Right ventricle myocardium inferior (tissue), 1 donor: ENCODE measurements around the gene AKT1S1. TPM values are rescaled to one million over a fixed set of nuclear protein-coding genes. Genes with fewer than 3 reads are reported as not detected.

Experiments used
- ATAC-seq: fragments of 200-7000 bp; cut with Tn5 transposase; one replicate; pipeline ENCODE4 v1.9.1; 2020; ENCODE audit warnings: mild to moderate bottlenecking, moderate library complexity
- DNase-seq: peaks from one replicate; pipeline ENCODE4 v3.0.0; 2021; ENCODE audit errors: missing footprints
- intact Hi-C: fragments of 100-400 bp; cut with DNase I; formaldehyde crosslinking; loops from one replicate; pipeline ENCODE4 v1.11.0; 2022
- total RNA-seq: library from RNA; stranded (reverse); fragmentation: NEBNext Ultra II Directional; extraction: Animal tissue kit (Norgen Biotek cat#: 25700); gene quantifications from one replicate; pipeline ENCODE4 v1.2.1, GENCODE V29; 2021
- donor health status: DM: no; HTN: yes; CAD: no; lungs with severe emphysema.

Gene AKT1S1
- total RNA-seq, 1 donor from 2014 or later, result 37.2 TPM

DNA sequence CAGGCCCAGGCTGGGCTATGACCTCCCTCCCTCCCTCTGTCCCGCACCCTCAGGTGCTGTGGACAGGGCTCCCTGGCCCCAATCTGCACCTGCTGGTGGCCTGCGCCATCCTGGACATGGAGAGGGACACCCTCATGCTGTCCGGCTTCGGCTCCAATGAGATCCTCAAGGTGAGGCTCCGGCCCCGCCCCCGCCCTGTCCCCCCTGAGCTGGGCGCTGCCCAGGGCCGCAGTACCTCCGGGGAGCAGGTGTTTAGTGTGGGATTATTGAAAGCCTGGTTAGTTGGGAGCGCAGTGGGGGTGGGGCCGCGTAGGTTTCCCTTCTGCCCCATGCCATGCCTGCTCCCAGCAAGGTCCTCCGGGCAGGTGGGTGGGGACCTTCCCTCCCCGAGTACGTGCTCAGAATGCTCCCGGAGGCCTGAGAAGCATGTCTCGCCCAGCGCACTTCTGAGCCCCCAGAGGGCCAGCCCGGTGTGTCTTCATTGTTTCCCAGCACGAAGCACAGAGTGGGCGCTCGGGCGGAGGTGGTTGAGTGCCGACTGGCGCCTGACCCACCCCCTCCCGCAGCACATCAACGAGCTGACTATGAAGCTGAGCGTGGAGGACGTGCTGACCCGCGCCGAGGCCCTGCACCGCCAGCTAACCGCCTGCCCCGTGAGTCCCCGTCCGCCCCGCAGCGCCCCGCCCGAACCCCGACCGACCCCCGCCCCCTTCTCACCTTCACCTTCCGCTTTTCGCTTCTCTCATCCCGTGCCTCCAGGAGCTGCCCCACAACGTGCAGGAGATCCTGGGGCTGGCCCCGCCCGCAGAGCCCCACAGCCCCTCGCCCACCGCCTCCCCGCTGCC, 10.7 kb upstream of the AKT1S1 start:
- intact Hi-C loops, result no loop called here
- ATAC-seq (no peak), DNase-seq (no peak)

GRCh38 chr19:49887037-49887664, 10.0 kb upstream of the AKT1S1 start:
- intact Hi-C loops, result no loop called here
- ATAC-seq, result no peak
- no peak for DNase-seq

GRCh38 chr19:49884760-49885159, 7.6 kb upstream of the AKT1S1 start:
- DNase-seq (no peak), ATAC-seq (no peak)
- intact Hi-C loops, result no loop called here

GRCh38 chr19:49884109-49884508, 7.0 kb upstream of the AKT1S1 start:
- intact Hi-C loops, result no loop called here
- no peak for DNase-seq

DNA sequence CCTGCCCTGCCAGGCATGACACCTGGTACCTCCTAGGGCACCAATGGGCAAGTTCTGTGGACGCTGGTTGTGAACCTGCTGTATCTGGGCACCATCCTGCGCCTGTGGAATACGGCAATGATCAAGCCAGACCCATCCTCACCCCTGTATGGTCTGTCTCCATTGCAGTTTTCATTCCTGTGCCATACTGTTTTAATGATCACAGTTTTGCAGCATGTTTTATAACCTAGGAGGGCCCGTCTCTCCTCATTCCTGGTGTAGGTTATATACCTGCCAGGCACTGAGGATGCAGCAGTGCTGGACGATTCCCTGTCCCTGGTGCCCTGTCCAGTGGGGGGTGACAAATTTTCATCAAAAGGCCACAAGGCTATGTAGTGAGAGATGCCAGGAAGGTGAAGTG, 5.9 kb upstream of the AKT1S1 start:
- DNase-seq, result no peak
- intact Hi-C loops, result no loop called here
- no peak for ATAC-seq

More at GRCh38 chr19:49884109-49884508, 7.0 kb upstream of the AKT1S1 start:
- no peak for ATAC-seq

DNA sequence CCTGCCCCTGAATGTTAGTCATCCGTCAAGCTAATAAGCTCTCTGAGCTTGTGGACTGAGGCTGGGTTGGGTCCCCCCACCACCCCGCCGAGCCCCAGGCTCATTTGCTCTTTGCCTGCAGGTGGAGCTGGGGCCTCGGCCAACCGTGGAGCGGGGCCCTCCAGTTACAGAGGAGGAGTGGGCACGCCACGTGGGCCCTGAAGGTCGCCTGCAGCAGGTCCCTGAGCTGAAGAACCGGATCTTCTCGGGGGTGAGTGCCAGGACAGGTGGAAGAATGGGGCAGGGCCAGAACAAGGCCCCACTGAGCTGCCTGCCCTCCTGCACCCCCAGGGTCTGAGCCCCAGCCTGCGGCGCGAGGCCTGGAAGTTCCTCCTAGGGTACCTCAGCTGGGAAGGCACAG, 5.5 kb upstream of the AKT1S1 start:
- ATAC-seq, result no peak
- DNase-seq, result no peak
- intact Hi-C loops, result no loop called here

GRCh38 chr19:49881672-49882394, 4.7 kb upstream of the AKT1S1 start:
- intact Hi-C loops, result no loop called here
- no peak for ATAC-seq
- DNase-seq, result no peak

- intact Hi-C loops, result no loop called here
- DNase-seq, result no peak
Measured at GRCh38 chr19:49881186-49881585, 4.0 kb upstream of the AKT1S1 start.

DNA sequence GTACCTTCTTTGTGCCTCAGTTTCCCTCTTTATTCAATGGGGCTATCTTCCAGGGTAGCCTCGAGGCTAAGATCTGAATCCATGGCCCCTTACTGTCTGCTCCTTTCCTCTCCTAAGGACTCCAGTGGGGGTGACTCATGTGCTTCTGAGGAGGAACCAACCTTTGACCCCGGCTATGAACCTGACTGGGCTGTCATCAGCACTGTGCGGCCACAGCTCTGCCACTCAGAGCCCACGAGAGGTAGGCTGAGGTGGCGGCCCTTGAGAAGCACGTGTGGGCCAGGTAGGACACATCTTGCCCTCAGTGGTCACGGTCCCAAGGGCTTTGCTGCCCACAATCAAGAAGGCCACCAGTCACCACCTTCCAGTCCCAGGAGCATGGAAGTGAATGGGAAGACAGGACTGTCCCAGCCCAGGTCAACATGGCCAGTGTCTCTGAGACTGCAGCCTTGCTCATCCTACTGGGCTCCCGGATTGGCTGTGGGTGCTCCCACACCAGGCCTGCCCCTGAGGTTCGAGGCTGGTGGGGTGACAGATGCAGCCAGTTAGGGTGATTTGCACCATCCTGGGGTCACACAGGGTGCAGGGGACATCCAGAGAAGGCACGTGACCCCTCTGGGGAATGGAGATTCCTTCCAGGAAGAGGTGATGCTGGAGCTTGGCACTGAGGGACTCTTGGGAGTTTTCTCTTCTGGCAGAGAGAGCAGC, 3.2 kb upstream of the AKT1S1 start:
- intact Hi-C loops, result no loop called here
- no peak for DNase-seq

More at GRCh38 chr19:49881186-49881585, 4.0 kb upstream of the AKT1S1 start:
- no peak for ATAC-seq

GRCh38 chr19:49879243-49879963, 2.2 kb upstream of the AKT1S1 start:
- ATAC-seq (no peak), DNase-seq (no peak)
- intact Hi-C loops, result loop anchor here (5.0 to 10.0 kb wide), 2 partner anchors 202 to 385 kb away; partner anchors contain the start of genes PRMT1 and RPS11

More for the DNA sequence above, 3.2 kb upstream of the AKT1S1 start:
- no peak for ATAC-seq

DNA sequence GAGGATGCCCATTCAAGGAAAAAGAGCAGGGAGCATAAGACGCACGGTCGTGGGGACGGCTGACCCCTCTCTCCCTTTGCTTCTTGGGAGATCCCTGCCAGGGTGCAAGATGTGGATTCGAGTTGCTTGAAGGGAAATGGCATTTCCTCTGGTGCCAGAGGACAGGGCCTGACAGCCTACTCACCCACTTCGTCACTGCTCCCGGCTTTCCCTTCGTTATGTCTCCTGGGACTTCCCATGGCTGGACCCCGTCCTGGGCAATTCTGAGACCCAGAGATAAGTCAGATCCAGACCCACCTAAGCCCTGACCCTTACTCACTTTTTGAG, 1.6 kb upstream of the AKT1S1 start:
- intact Hi-C loops, result loop anchor here (5.0 to 10.0 kb wide), 2 partner anchors 201 to 384 kb away; partner anchors contain the start of genes PRMT1 and RPS11
- ATAC-seq (no peak), DNase-seq (no peak)

GRCh38 chr19:49877879-49878743, 956 bp upstream of the AKT1S1 start:
- ATAC-seq (peak; percentile 75), DNase-seq (peak; percentile 100)
- intact Hi-C loops, result loop anchor here (1.0 to 10.0 kb wide), 4 partner anchors 61 to 383 kb away; partner anchors contain the start of genes PRMT1 and RPS11

- intact Hi-C loops, result loop anchor here (1.0 to 10.0 kb wide), 4 partner anchors 60 to 382 kb away; partner anchors contain the start of genes PRMT1 and RPS11
- peak; percentile 99 for DNase-seq
- ATAC-seq, result peak; percentile 77
Measured at GRCh38 chr19:49876422-49877019, 634 bp downstream of the AKT1S1 start.

- intact Hi-C loops, result loop anchor here (2.0 to 10.0 kb wide), 3 partner anchors 59 to 381 kb away; partner anchors contain the start of genes PRMT1 and RPS11
- ATAC-seq, result peak; percentile 5
Measured at GRCh38 chr19:49875857-49876421, 1.2 kb downstream of the AKT1S1 start.

GRCh38 chr19:49875177-49875576, 2.0 kb downstream of the AKT1S1 start:
- DNase-seq (no peak), ATAC-seq (no peak)
- intact Hi-C loops, result loop anchor here (5.0 to 10.0 kb wide), 2 partner anchors 198 to 380 kb away; partner anchors contain the start of genes PRMT1 and RPS11

More at GRCh38 chr19:49875857-49876421, 1.2 kb downstream of the AKT1S1 start:
- peak; percentile 86 for DNase-seq

DNA sequence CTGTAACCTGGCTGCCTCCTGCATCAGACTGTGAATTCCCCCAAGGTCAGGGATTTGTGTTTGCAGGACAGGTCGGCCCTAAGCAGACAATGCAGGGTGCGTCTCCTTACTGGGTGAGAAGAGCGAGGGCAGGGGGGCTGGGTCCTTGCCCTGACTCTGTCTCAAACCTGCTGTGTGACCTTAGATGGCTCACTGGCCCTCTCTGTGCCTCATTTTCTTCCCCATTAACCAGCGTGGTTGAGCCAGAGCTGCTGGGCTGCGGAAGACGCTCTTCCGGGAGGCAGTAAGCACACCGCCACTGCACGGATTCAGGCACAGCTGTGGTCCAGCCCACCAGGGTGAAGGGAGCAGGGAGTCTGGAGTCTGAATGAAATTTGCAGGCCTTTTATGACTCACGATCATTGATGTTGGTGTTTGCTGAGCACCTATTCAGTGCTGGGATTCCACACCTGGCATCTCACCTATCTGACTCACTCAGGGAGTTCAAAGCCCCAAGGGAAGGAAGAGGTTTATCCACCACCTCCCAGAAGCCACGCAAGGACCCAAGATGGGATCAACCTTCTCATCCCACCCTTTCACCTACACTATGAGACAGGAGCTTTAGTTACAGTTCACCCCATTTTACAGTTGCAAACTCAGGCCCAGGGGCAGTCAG, 2.5 kb downstream of the AKT1S1 start:
- DNase-seq, result no peak
- no peak for ATAC-seq
- intact Hi-C loops, result loop anchor here (5.0 to 10.0 kb wide), 2 partner anchors 197 to 380 kb away; partner anchors contain the start of genes PRMT1 and RPS11
